ENCODE data around the gene GALR3.
"Not testable (repeated sequence)": the region's sequence is repeated elsewhere in the genome, so short reads cannot be mapped to it uniquely, and the experiment has no call there.

Gene GALR3

GRCh38 chr22:37794376-37794775 lies 28.8 kb upstream of the GALR3 start:
- in situ Hi-C loops (cut with MboI; ENCODE audit: low sequenced_read_pairs, unreplicated experiment), result no loop called here
- no peak for DNase-seq (ENCODE audit: low spot score)
- TF ChIP-seq, protein P1, sequence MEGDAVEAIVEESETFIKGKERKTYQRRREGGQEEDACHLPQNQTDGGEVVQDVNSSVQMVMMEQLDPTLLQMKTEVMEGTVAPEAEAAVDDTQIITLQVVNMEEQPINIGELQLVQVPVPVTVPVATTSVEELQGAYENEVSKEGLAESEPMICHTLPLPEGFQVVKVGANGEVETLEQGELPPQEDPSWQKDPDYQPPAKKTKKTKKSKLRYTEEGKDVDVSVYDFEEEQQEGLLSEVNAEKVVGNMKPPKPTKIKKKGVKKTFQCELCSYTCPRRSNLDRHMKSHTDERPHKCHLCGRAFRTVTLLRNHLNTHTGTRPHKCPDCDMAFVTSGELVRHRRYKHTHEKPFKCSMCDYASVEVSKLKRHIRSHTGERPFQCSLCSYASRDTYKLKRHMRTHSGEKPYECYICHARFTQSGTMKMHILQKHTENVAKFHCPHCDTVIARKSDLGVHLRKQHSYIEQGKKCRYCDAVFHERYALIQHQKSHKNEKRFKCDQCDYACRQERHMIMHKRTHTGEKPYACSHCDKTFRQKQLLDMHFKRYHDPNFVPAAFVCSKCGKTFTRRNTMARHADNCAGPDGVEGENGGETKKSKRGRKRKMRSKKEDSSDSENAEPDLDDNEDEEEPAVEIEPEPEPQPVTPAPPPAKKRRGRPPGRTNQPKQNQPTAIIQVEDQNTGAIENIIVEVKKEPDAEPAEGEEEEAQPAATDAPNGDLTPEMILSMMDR (IDR thresholded peaks at IDR 0.05; ENCODE audit: borderline replicate concordance, control extremely low read depth, extremely low read depth, insufficient read depth, missing control alignments), result no peak

DNA sequence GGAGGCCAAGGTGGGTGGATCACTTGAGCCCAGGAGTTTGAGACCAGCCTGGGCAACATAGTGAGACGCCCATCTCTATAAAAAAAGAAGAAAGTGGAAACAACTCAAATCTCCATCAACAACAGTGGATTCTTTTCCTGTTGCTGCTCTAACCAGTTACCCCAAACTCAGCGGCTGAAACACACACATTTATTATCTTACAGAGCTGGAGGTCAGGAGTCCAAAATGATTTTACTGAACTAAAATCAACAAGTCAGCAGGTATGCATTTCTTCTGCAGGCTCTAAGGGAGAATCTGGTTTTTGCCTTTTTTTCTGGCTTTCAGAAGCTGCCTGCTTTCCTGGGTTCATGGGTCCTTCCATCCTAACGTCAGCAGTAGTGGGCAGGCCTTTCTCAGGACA lies 27.1 kb upstream of the GALR3 start:
- in situ Hi-C loops (cut with MboI; ENCODE audit: low sequenced_read_pairs, unreplicated experiment), result no loop called here
- TF ChIP-seq, protein P1 (IDR thresholded peaks at IDR 0.05; ENCODE audit: borderline replicate concordance, control extremely low read depth, extremely low read depth, insufficient read depth, missing control alignments), result no peak

GRCh38 chr22:37797259-37797658 lies 25.9 kb upstream of the GALR3 start:
- DNase-seq (ENCODE audit: low spot score); in situ Hi-C loops (cut with MboI; ENCODE audit: low sequenced_read_pairs, unreplicated experiment): not testable (repeated sequence)

More for the DNA sequence above, 27.1 kb upstream of the GALR3 start:
- DNase-seq (ENCODE audit: low spot score), result no peak

GRCh38 chr22:37797874-37798500 lies 25.2 kb upstream of the GALR3 start:
- in situ Hi-C loops (cut with MboI; ENCODE audit: low sequenced_read_pairs, unreplicated experiment), result no loop called here
- DNase-seq (ENCODE audit: low spot score), result no peak
- TF ChIP-seq, protein P1 (IDR thresholded peaks at IDR 0.05; ENCODE audit: borderline replicate concordance, control extremely low read depth, extremely low read depth, insufficient read depth, missing control alignments), result no peak

DNA sequence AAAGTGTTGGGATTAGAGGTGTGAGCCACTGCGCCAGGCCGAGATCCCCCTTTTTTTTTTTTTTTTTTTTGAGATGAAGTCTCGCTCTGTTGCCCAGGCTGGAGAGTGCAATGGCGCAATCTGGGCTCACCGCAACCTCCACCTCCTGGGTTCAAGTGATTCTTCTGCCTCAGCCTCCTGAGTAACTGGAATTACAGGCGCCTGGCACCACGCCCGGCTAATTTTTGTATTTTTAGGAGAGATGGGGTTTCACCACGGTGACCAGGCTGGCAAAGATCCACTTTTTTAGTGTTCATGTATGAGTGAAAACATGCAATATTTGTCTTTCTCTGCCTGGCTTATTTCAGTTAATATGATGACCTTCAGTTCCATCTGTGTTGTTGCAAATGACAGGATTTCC lies 23.2 kb upstream of the GALR3 start:
- DNase-seq (ENCODE audit: low spot score); in situ Hi-C loops (cut with MboI; ENCODE audit: low sequenced_read_pairs, unreplicated experiment): not testable (repeated sequence)

GRCh38 chr22:37801946-37802309 lies 21.3 kb upstream of the GALR3 start:
- TF ChIP-seq, protein P1 (IDR thresholded peaks at IDR 0.05; ENCODE audit: borderline replicate concordance, control extremely low read depth, extremely low read depth, insufficient read depth, missing control alignments), result no peak
- no peak for DNase-seq (ENCODE audit: low spot score)
- in situ Hi-C loops (cut with MboI; ENCODE audit: low sequenced_read_pairs, unreplicated experiment), result no loop called here

DNA sequence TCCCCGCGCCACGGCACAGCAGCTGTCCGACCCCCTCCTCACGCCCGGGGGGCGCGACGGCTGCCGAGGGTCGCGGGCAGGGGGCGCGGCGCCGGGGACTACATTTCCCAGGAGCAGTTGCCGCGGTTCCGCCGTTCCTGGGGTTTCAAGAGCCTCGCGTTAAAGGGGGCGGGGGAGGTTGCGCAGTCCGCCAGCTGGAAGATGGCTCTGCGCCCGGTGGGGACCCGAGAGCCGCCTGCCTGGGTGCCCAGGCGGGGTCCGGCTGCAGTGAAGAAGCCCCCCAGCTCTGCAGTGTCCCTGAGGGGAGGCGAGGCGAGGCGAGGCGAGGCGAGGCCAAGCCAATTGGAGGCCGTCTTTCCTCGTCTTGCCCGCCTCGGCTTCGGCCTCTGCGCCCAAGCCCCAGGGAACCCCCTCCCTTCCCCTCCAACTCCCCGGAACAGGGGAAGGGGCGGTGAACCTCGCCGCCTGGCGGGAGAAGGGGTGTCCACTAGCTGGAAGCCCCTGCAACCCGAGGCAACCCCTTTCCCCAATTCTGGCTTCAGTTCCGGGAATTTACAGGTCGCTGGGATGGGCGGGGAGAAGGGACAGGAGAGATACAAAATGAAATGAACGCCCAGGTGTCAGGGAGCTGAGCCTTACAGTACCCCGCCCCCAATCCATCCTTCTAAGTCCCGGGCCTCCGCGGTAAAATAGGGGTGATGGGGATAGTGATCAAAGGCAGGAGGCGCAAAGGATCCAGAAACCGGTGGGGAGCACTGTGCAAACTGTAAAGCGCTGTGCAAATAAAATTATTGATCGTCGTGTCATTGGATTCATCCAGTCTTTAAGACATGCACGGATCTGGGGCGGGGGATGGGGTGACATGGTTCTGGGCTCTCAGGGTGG lies 20.6 kb upstream of the GALR3 start:
- in situ Hi-C loops (cut with MboI; ENCODE audit: low sequenced_read_pairs, unreplicated experiment), result no loop called here
- TF ChIP-seq, protein P1 (IDR thresholded peaks at IDR 0.05; ENCODE audit: borderline replicate concordance, control extremely low read depth, extremely low read depth, insufficient read depth, missing control alignments), result no peak
- DNase-seq (ENCODE audit: low spot score), result no peak

Measured in GM13976 (cell line).